Heart right ventricle (tissue), 16 donors: ENCODE measurements around the gene PCGF2. TPM values are rescaled to one million over a fixed set of nuclear protein-coding genes. Genes with fewer than 3 reads are reported as not detected.

Experiments
- ATAC-seq, 8 donors: fragments of 200-7000 bp; cut with Tn5 transposase; one replicate each; pipeline ENCODE4 v1.9.1; 2020; ENCODE audit warnings: mild to moderate bottlenecking in 8 of 8, moderate library complexity in 8 of 8, moderate number of reproducible peaks in 1 of 8
- DNase-seq, 2 donors: peaks; one replicate each; pipeline ENCODE4 v3.0.0-alpha.2; 2020
- H3K27ac ChIP-seq, 10 donors: fragments of 200-600 bp; sonication (generic) in 2 of 10; one replicate each; pipeline versions ENCODE4 v1.5.0 to v1.8.0; 2020 to 2022; ENCODE audit warnings: mild to moderate bottlenecking in 3 of 10
- H3K27me3 ChIP-seq, 7 donors: fragments of 200-600 bp; one replicate each; pipeline ENCODE4 v1.8.0; 2021 to 2022; ENCODE audit warnings: mild to moderate bottlenecking in 2 of 7
- H3K36me3 ChIP-seq, 9 donors: fragments of 200-600 bp; sonication (generic) in 1 of 9; one replicate each; pipeline versions ENCODE4 v1.5.0 to v1.8.0; 2020 to 2022; ENCODE audit warnings: mild to moderate bottlenecking in 2 of 9
- H3K4me1 ChIP-seq, 9 donors: fragments of 200-600 bp; sonication (generic) in 1 of 9; one replicate each; pipeline versions ENCODE4 v1.5.0 to v1.8.0; 2020 to 2022; ENCODE audit warnings: mild to moderate bottlenecking in 4 of 9
- H3K4me3 ChIP-seq, 10 donors: fragments of 200-600 bp; sonication (generic) in 2 of 10; one replicate each; pipeline versions ENCODE4 v1.5.0 to v1.8.0; 2020 to 2022; ENCODE audit warnings: mild to moderate bottlenecking in 7 of 10, moderate library complexity in 2 of 10
- H3K9me3 ChIP-seq, 11 donors: fragments of 200-600 bp in 10 of 11; sonication (generic) in 2 of 11; one replicate each; pipeline versions ENCODE4 v1.5.0 to v1.8.0; 2013 to 2022; ENCODE audit warnings: mild to moderate bottlenecking in 2 of 11, control low read depth in 1 of 11, moderate library complexity in 1 of 11
- CTCF ChIP-seq, 9 donors: fragments of 200-600 bp; sonication (generic) in 2 of 9; IDR thresholded peaks; one replicate each; pipeline versions ENCODE4 v1.5.0 to v1.8.0; 2021 to 2022; ENCODE audit warnings: antibody characterized with exemption in 9 of 9, mild to moderate bottlenecking in 5 of 9, moderate library complexity in 1 of 9
- WGBS, 2 donors: extraction: QIAGEN DNeasy Blood & Tissue Kit; methylation state at CpG; one replicate each; pipeline ENCODE4 v1.1.7; 2013; ENCODE audit warnings: inconsistent platforms in 1 of 2; 5-methylcytosine and 5-hydroxymethylcytosine counted together
- intact Hi-C, 10 donors: fragments of 100-400 bp; cut with DNase I; formaldehyde crosslinking; loops; one replicate each; pipeline versions ENCODE4 v1.11.1 to v1.14.2; 2022
- polyA plus RNA-seq, 2 donors: library from polyadenylated mRNA; stranded (reverse); fragments of 200-250 nt; gene quantifications; one replicate each; pipeline ENCODE4 v1.2.3, GENCODE V29; 2013
- total RNA-seq, 10 donors: library from RNA; stranded (reverse); fragmentation: NEBNext Ultra II Directional in 3 of 10; extraction: Animal tissue kit (Norgen Biotek cat#: 25700) in 3 of 10; gene quantifications; one replicate each; pipeline versions ENCODE4 v1.2.1 to v1.2.4, GENCODE V29; 2021 to 2023
- donor health status: Arrhythmogenic right ventricular cardiomyopathy.
- donor health status: ischemic (EF 13 %, LVEDD 7.1; RV severe dilation, severe dysfunction).
- donor health status: healthy with polysubstance abuse.
- donor health status: DM: no; HTN: yes; CAD: no.
- donor health status: DM: no; HTN: no; CAD: no.
- donor health status: ischemic (EF 25% LVEDD 6.9; RV normal size, moderate dysfunction).
- donor health status: ischemic (EF 25% LVEDD 5.7; RV mildly dilated, moderate dysfunction).
- donor health status: healthy.
- donor health status: DM: yes; HTN: yes; CAD: no.
- donor health status: Ischemic cardiomyopathy.
- donor health status: ischemic (EF 35%, LVEDD 5.7; RV mildly dilated, moderate dysfunction).
- donor health status: nonischemic (EF 11% LVEDD 7.7; RV severe dilation, severe dysfunction).
- donor health status: DM: yes; HTN: yes; CAD: no.
- donor health status: PGD.
- donor health status: ischemic (EF 29% LVEDD 5.4; RV normal size, mild dysfunction).
- donor health status: nonischemic (EF 23%, LVEDD 6.1; RV moderate dilation, normal function).

PCGF2 gene
- total and polyA plus RNA-seq, 12 donors, result 15.8 to 51.6 (median 23.7) TPM

- H3K27me3 ChIP-seq, result no peaks in the 10 kb centered on the region
- H3K4me1 ChIP-seq, result peaks cover 0 to 26% (median 20%) of the 10 kb centered on the region in 9 donors
- H3K27ac ChIP-seq, result no peak overlapping the region
- ATAC-seq, result no peak
- no peak for TF ChIP-seq CTCF (IDR thresholded peaks at IDR 0.05)
- no peaks in the 10 kb centered on the region for H3K9me3 ChIP-seq
- H3K36me3 ChIP-seq, result peaks cover 0 to 63% (median 44%) of the 10 kb centered on the region in 9 donors
- WGBS, 2 donors, result 77 to 88% methylated on average over 6 of the region's 6 CpGs
- DNase-seq, result no peak
- intact Hi-C loops, result no loop called here
- no peak overlapping the region for H3K4me3 ChIP-seq
Observed at GRCh38 chr17:38786372-38786771, 38.2 kb upstream of the PCGF2 start.

- no peak overlapping the region for H3K4me3 ChIP-seq
- no peak for DNase-seq
- 94% methylated on average over 3 of the region's 3 CpGs for WGBS, 2 donors
- no peaks in the 10 kb centered on the region for H3K9me3 ChIP-seq
- no peaks in the 10 kb centered on the region for H3K4me1 ChIP-seq
- no peak overlapping the region for H3K27ac ChIP-seq
- no peak for ATAC-seq
- no peaks in the 10 kb centered on the region for H3K27me3 ChIP-seq
- peaks cover 0 to 94% (median 74%) of the 10 kb centered on the region in 9 donors for H3K36me3 ChIP-seq
- no peak for TF ChIP-seq CTCF (IDR thresholded peaks at IDR 0.05)
- intact Hi-C loops, result no loop called here
Observed at GRCh38 chr17:38783227-38783626, 35.1 kb upstream of the PCGF2 start.

GRCh38 chr17:38779965-38780752 lies 32.0 kb upstream of the PCGF2 start:
- DNase-seq (no peak), ATAC-seq (no peak)
- TF ChIP-seq CTCF (IDR thresholded peaks at IDR 0.05), result no peak
- H3K27ac ChIP-seq, result no peak overlapping the region
- WGBS, 2 donors, result 83 to 87% methylated on average over 23 of the region's 23 CpGs
- H3K4me3 ChIP-seq, result no peak overlapping the region
- H3K4me1 ChIP-seq, result no peaks in the 10 kb centered on the region
- H3K27me3 ChIP-seq, result no peaks in the 10 kb centered on the region
- intact Hi-C loops, result no loop called here
- no peaks in the 10 kb centered on the region for H3K9me3 ChIP-seq
- peaks cover 0 to 100% (median 94%) of the 10 kb centered on the region in 9 donors for H3K36me3 ChIP-seq

- Histone ChIP-seq H3K4me3 (no peak overlapping the region), H3K27me3 (no peaks in the 10 kb centered on the region), H3K9me3 (no peaks in the 10 kb centered on the region), H3K36me3 (peaks cover 0 to 100% (median 86%) of the 10 kb centered on the region in 9 donors), H3K4me1 (no peaks in the 10 kb centered on the region), H3K27ac (no peak overlapping the region)
- no peak for TF ChIP-seq CTCF (IDR thresholded peaks at IDR 0.05)
- no peak for DNase-seq
- intact Hi-C loops, result no loop called here
- ATAC-seq, result no peak
- 78 to 81% methylated on average over 7 of the region's 7 CpGs for WGBS, 2 donors
Observed at GRCh38 chr17:38777641-38778250, 29.6 kb upstream of the PCGF2 start.
